GM12874 (cell line): ENCODE results near the gene TEX52.

ENCODE experiments used
- TF ChIP-seq, protein P1 (sequence below): IDR thresholded peaks from 2 replicates; pipeline ENCODE4 v1.5.1; 2011; ENCODE audit warnings: low read depth, mild to moderate bottlenecking, control low read depth, low read length, moderate library complexity; ENCODE audit not compliant: insufficient read depth

The TEX52 gene

DNA sequence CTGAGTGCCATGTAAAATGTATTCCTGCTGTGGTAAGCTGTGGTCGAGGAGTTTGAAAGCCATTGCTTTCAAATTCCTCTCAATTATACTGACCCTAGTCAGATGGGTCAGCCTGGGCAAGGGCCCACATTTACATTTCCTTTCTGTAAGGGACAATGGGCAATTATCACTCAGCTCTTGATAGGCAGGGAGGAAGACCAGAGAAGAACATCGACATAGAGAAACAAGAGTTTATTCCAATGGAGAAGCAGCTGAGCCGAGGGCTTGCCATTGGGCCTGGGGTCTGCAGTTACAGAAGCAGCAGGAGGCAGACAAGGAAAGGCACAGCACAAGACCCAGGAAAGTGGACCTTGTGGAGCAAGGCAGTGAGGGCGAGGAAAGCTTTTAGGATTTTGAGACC, 31.7 kb downstream of the TEX52 start:
- TF ChIP-seq, protein P1, sequence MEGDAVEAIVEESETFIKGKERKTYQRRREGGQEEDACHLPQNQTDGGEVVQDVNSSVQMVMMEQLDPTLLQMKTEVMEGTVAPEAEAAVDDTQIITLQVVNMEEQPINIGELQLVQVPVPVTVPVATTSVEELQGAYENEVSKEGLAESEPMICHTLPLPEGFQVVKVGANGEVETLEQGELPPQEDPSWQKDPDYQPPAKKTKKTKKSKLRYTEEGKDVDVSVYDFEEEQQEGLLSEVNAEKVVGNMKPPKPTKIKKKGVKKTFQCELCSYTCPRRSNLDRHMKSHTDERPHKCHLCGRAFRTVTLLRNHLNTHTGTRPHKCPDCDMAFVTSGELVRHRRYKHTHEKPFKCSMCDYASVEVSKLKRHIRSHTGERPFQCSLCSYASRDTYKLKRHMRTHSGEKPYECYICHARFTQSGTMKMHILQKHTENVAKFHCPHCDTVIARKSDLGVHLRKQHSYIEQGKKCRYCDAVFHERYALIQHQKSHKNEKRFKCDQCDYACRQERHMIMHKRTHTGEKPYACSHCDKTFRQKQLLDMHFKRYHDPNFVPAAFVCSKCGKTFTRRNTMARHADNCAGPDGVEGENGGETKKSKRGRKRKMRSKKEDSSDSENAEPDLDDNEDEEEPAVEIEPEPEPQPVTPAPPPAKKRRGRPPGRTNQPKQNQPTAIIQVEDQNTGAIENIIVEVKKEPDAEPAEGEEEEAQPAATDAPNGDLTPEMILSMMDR = no peak

DNA sequence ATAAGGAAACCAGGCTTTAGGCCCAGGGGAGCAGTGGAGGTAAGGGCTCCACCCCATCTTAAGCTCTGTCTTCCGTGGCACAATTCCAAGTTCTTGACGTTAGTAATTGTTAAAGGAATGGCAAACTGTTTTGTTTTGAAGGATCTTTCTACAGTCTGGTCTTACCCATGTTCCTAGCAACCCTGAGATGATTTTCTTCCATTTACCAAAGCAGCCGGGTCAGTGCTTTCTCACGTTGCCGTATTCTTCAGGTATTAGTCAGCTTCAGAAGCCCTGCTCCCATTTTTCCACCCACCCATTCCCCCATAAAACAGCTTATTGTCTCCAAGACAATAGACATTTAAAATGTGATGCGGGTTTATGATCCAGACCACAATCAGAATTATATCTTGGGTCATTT, 32.3 kb downstream of the TEX52 start:
- TF ChIP-seq, protein P1 = no peak

DNA sequence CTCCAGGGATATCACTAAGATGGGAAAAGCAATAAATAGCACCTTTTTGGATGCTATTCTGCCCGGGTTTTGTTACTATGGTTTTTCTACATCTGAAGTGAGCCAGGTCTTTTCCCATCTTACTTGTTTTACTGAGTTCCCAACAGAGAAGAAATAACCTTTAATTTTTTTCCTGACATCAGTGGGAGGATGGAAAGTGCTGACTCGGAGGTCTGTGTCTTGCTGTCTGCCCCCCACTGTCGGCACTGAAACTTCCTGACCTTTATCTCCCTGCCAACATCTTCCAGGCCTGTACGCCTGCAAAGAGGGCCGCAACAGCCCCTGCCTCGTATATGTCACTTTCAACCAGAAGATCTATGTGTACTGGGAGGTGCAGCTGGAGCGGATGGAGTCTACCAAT, 33.4 kb downstream of the TEX52 start:
- TF ChIP-seq, protein P1 = no peak

DNA sequence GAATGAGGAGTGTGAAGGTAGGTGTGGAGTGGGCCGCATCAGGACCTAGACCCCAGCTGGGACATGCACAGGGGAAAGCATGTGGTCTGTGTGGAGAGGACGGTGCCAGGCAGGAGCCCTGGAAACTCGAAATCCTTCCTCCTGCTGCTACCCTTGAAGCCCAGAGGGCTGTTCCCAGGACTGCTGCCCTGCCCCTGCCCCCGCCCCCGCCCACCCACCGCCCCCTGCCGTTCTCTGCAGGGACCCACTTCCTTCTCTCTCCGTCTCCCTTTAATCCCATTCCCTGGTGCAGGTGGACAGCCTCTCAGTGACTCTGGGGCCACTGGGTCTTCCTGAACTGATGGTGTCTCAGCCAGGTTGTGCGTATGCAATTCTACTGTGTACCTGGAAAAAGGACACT, 36.4 kb downstream of the TEX52 start:
- TF ChIP-seq, protein P1 = no peak

DNA sequence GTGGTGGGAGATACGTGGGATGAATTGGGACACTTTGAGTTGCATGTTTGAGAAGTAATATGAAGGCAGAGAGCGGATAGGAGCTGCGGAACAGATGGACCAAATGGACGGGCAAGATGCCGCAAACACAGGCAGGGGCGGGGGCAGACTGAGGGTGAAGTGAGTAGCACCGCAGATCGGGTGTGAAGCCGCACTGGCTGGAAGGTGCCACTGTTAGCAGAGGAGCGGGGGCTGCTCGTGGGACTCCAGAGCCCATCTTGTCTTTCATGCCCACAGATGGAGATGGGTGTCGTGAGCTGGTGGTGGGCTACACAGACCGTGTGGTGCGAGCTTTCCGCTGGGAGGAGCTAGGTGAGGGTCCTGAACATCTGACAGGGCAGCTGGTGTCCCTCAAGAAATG, 37.0 kb downstream of the TEX52 start:
- TF ChIP-seq, protein P1 = no peak

DNA sequence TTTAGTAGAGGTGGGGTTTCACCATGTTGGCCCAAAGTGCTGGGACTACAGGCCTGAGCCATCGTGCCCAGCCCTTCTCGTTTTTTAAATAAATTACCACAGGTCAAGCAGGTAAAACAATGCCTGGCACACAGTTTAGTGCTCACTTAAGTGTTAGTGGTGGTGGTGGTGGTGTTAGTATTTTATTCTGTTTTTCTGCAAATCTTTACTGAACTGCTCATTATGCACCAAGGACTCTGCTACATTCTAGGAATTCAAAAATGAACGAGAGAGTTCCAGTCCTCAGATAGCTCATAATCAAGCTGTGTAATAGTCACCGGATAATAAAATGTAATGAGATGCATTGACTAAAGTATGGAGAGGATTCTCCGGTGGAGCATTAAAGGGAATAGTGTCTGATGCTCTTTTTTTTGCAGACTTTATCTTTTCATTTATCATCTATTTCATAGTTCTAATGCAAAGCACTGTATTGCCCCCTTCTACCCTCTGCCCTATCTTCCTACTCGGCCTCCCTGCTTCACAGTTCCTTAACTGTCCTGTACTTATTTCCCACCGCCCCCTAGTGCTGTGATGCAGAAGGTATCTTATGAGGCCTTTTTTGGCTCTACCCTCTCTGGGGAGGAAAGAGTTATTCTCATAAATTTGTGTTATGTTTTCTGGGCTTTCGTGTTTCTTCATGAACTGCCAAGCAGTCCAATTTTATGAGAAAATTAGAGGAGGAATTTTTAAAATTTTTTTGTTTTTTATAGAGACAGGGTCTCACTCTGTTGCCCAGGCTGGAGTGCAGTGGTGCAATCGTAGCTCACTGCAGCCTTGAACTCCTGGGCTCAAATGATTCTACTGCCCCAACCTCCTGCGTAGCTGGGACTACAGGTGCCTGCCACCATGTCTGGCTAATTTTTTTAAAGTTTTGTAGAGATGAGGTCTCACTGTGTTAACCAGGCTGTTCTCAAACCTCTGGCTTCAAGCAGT, 43.3 kb downstream of the TEX52 start:
- TF ChIP-seq, protein P1 = peak; percentile 65

DNA sequence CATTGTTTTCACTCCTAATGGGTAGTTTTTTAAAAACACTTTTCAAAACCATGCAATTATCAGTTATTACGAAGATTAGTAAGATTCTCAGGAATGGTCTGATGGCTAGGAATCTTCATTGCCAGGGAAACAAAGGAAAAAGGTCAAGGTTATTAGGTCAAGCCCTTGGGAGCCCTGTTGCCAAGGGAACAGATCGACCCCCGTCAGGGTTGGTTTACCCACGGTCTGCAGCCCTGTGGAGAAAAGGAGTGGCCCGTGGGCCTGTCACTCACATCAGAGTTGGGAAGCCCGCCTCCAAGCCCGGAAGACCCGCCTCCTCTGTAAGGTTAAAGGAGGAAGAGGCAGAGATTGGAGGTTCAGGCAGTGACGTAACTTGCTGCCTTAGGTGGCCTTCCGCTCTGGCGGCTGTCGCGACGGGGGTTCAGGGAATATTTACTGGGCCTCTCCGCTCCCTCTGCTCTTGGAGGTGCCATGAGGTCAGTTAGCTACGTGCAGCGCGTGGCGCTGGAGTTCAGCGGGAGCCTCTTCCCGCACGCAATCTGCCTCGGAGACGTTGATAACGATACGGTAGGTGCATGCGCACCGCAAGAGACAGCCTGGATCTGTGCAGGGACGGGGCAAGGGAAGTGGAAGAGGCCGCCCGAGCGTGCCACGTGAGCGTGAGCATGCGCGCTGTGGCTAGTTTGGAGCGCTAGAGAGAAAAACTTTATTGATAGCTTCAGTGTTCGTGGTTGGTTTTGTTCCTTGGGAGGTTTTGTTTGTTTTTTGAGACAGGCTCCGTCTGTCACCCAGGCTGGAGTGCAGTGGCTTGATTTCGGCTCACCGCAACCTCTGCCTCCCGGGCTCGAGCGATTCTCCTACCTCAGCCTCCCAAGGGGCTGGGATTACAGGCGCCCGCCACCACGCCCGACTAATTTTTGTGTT, 44.3 kb downstream of the TEX52 start, which contains the start of gene ITFG2:
Gene ITFG2, plus strand, starts transcription at position 379 of the 924 bp plus-strand sequence. Its CDS starts 93 bp downstream, at position 472.
- TF ChIP-seq, protein P1 = no peak
